Activated T-helper 1 cell treated with anti-CD3 and anti-CD28 coated beads, Interleukin-12 subunit alpha, Interleukin-12 subunit beta, Interleukin-2, Interleukin-4 antibody, amounts not matched to agents 30 ng/mL and 10 ng/mL and 1 ng/mL, durations not matched to agents 14 hours and 24 hours and 36 hours (primary cell): ENCODE data around the gene TREML2. TPM values are rescaled to one million over a fixed set of nuclear protein-coding genes. Genes with fewer than 3 reads are reported as not detected.

Source experiments
- DNase-seq: peaks from one replicate; pipeline ENCODE4 v3.0.0; 2021; ENCODE audit warnings: low spot score
- H3K27ac Mint-ChIP-seq: one replicate; pipeline ENCODE4 v1.8.0; 2021; ENCODE audit warnings: mild to moderate bottlenecking, mixed read lengths
- H3K27me3 Mint-ChIP-seq: one replicate; pipeline ENCODE4 v1.8.0; 2022; ENCODE audit warnings: mild to moderate bottlenecking, moderate library complexity, mixed read lengths; ENCODE audit not compliant: insufficient read depth
- H3K36me3 Mint-ChIP-seq: one replicate; pipeline ENCODE4 v1.8.0; 2021; ENCODE audit warnings: low read depth, mixed read lengths
- H3K4me1 Mint-ChIP-seq: one replicate; pipeline ENCODE4 v1.8.0; 2021; ENCODE audit warnings: low read depth, mixed read lengths
- H3K4me3 Mint-ChIP-seq: one replicate; pipeline ENCODE4 v1.8.0; 2021; ENCODE audit warnings: mild to moderate bottlenecking, moderate library complexity, mixed read lengths
- H3K9me3 Mint-ChIP-seq: one replicate; pipeline ENCODE4 v1.8.0; 2021; ENCODE audit warnings: mixed read lengths
- intact Hi-C: fragments of 100-400 bp; cut with micrococcal nuclease; formaldehyde crosslinking; loops from one replicate; pipeline ENCODE4 v1.15.1; 2024
- total RNA-seq: library from RNA; stranded (reverse); gene quantifications from 2 replicates; pipeline ENCODE4 v1.2.3, GENCODE V29; 2022

The TREML2 gene
- total RNA-seq, 1 donor from 2014 or later: 4.9 TPM

- Mint-ChIP-seq H3K9me3 (no peaks in the 10 kb centered on the region), H3K4me1 (no peaks in the 10 kb centered on the region), H3K4me3 (no peak overlapping the region), H3K27me3 (peaks cover 12% of the 10 kb centered on the region), H3K36me3 (no peaks in the 10 kb centered on the region), H3K27ac (no peak overlapping the region)
- intact Hi-C loops: no loop called here
- DNase-seq: no peak
These were observed 37.6 kb downstream of the TREML2 start for GRCh38 chr6:41163419-41163717.

- intact Hi-C loops: no loop called here
- no peak for DNase-seq
- Mint-ChIP-seq H3K4me1 (no peaks in the 10 kb centered on the region), H3K36me3 (no peaks in the 10 kb centered on the region), H3K4me3 (no peak within 1 kb of the TSS), H3K27me3 (peaks cover 17% of the 10 kb centered on the region), H3K27ac (no peak within 1 kb of the TSS), H3K9me3 (no peaks in the 10 kb centered on the region)
These were observed 38.1 kb downstream of the TREML2 start, which contains the start of gene TREM2 for GRCh38 chr6:41162687-41163418. TREM2 (minus strand) TSS chr6:41163116; CDS start chr6:41163082, 34 bp downstream.

DNA sequence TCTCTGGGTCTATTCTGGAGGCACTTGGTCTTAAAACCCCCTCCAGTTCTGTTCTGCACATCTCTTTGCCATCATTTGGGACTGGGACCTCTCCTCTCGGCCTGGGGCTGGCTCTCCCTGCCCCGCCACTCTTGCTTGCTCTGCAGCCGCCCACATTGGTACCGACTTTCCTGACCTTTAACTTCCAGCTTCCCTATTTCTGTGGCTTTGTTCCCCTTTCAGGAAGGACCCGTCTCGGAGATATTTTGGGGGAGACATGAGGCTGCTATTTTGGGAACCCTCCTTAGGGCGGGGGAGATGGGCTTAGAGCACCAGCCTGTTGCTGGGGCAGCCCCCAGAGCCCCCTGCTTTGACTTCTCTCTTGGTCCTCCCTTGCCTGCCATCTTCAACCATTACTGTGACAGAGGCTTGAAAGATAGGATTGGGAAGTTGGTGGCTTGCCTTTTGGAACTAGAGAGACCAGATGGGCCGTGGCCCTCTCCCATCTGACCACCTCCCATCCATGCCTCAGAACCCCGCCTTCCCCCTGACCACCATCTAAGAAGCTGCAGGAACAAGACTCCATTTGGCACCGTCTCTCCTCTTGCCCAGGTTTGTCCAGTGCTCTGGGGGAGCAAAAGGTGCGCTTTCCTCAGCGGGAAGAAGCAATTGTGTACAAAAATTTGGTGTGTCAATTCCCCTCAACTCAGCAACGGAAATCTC is 38.9 kb downstream of the TREML2 start:
- Mint-ChIP-seq H3K27me3 (peaks cover 14% of the 10 kb centered on the region), H3K4me1 (no peaks in the 10 kb centered on the region), H3K36me3 (no peaks in the 10 kb centered on the region), H3K4me3 (no peak overlapping the region), H3K27ac (no peak overlapping the region), H3K9me3 (no peaks in the 10 kb centered on the region)
- DNase-seq: no peak
- intact Hi-C loops: no loop called here

DNA sequence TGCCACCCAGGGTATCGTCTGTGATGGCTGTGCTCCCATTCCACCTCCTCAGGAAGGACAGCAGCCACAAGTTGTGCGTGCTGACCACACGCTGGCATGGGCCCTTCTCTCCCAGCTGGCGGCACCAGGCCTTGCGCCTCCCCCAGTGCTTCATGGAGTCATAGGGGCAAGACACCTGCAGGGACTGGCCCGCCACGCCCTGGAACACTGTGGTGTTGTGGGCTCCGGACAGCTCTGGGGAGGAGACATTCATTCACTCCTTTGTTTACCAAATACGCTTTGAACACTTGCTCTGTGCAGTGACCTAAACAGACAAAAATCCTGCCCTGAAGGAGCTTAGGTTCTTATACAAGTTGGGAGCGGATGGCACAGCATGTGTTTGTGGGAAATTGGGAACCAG is 39.6 kb downstream of the TREML2 start:
- H3K9me3 Mint-ChIP-seq: no peaks in the 10 kb centered on the region
- H3K4me3 Mint-ChIP-seq: no peak overlapping the region

GRCh38 chr6:41160933-41161332 is 40.0 kb downstream of the TREML2 start:
- Mint-ChIP-seq H3K27me3 (peaks cover 13% of the 10 kb centered on the region), H3K9me3 (no peaks in the 10 kb centered on the region), H3K36me3 (no peaks in the 10 kb centered on the region), H3K4me1 (no peaks in the 10 kb centered on the region), H3K4me3 (no peak overlapping the region), H3K27ac (no peak overlapping the region)
- no peak for DNase-seq
- intact Hi-C loops: no loop called here

More for the DNA sequence above, 39.6 kb downstream of the TREML2 start:
- Mint-ChIP-seq H3K4me1 (no peaks in the 10 kb centered on the region), H3K27me3 (peaks cover 16% of the 10 kb centered on the region), H3K27ac (no peak overlapping the region), H3K36me3 (no peaks in the 10 kb centered on the region)
- intact Hi-C loops: no loop called here
- DNase-seq: no peak

DNA sequence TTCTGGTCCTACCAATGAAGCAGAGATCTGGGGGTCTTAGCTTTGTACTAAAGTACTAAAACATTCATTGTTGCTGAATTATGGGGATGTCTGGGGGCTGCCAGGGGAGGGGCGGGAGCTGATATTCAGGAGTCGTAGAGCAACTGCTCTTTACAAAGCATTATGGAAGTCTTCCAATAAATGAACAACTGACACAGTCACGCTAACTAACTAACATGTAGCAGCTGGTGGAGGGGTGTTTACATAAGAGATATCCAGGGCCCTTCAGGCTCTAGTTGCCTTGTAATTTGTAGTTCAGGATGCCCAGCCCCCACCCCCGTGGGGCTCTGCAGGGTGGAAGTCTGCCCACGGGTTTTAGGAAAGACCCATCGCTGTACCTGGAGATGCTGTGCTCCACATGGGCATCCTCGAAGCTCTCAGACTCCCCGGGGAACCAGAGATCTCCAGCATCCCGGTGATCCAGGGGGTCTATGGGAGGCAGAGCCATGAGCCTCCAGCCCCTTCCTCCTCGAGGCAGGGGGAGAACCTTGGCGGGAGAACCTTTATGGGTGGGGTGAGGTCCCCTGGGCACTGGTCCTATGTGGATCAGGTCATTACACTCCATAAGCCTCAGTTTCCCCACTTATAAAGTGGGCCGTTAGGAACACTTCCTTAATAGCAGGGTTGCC is 41.4 kb downstream of the TREML2 start:
- DNase-seq: no peak
- intact Hi-C loops: no loop called here
- H3K4me1 Mint-ChIP-seq: no peaks in the 10 kb centered on the region
- no peak overlapping the region for H3K4me3 Mint-ChIP-seq
- H3K27me3 Mint-ChIP-seq: peaks cover 13% of the 10 kb centered on the region
- H3K36me3 Mint-ChIP-seq: no peaks in the 10 kb centered on the region
- no peaks in the 10 kb centered on the region for H3K9me3 Mint-ChIP-seq
- H3K27ac Mint-ChIP-seq: no peak overlapping the region

- Mint-ChIP-seq H3K9me3 (no peaks in the 10 kb centered on the region), H3K4me3 (no peak overlapping the region), H3K27ac (no peak overlapping the region), H3K36me3 (no peaks in the 10 kb centered on the region), H3K27me3 (peaks cover 12% of the 10 kb centered on the region), H3K4me1 (no peaks in the 10 kb centered on the region)
- intact Hi-C loops: no loop called here
- DNase-seq: no peak
These were observed 43.6 kb downstream of the TREML2 start for GRCh38 chr6:41157323-41157722.

GRCh38 chr6:41156771-41157170 is 44.2 kb downstream of the TREML2 start:
- Mint-ChIP-seq H3K4me3 (no peak overlapping the region), H3K36me3 (no peaks in the 10 kb centered on the region), H3K4me1 (no peaks in the 10 kb centered on the region), H3K27ac (no peak overlapping the region), H3K9me3 (no peaks in the 10 kb centered on the region), H3K27me3 (peaks cover 12% of the 10 kb centered on the region)
- DNase-seq: no peak
- intact Hi-C loops: no loop called here

DNA sequence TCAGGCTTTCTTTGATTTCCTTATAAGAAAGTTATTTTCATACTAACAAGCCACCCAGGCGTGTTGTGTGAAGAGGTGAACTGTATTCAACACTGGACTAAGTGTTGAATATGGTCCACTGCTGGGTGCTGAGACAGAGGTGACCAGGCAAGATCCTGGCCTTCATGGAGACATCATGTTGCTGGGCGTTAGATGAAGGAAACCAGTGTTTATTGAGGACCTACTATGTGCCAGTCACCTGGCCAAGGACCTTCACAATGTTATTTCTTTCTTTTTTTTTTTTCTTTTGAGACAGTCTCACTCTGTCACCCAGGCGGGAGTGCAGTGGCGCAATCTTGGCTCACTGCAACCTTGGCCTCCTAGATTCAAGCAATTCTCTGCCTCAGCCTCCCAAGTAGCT is 44.9 kb downstream of the TREML2 start:
- no peaks in the 10 kb centered on the region for H3K9me3 Mint-ChIP-seq
- intact Hi-C loops: no loop called here
- no peak for DNase-seq

GRCh38 chr6:41155132-41155805 is 45.7 kb downstream of the TREML2 start:
- Mint-ChIP-seq H3K36me3 (no peaks in the 10 kb centered on the region), H3K9me3 (no peaks in the 10 kb centered on the region), H3K4me1 (no peaks in the 10 kb centered on the region), H3K27ac (no peak overlapping the region), H3K4me3 (no peak overlapping the region), H3K27me3 (peaks cover 12% of the 10 kb centered on the region)
- DNase-seq: no peak
- intact Hi-C loops: no loop called here

More for the DNA sequence above, 44.9 kb downstream of the TREML2 start:
- H3K4me1 Mint-ChIP-seq: no peaks in the 10 kb centered on the region
- H3K27me3 Mint-ChIP-seq: peaks cover 12% of the 10 kb centered on the region
- H3K36me3 Mint-ChIP-seq: no peaks in the 10 kb centered on the region
- no peak overlapping the region for H3K27ac Mint-ChIP-seq
- no peak overlapping the region for H3K4me3 Mint-ChIP-seq

DNA sequence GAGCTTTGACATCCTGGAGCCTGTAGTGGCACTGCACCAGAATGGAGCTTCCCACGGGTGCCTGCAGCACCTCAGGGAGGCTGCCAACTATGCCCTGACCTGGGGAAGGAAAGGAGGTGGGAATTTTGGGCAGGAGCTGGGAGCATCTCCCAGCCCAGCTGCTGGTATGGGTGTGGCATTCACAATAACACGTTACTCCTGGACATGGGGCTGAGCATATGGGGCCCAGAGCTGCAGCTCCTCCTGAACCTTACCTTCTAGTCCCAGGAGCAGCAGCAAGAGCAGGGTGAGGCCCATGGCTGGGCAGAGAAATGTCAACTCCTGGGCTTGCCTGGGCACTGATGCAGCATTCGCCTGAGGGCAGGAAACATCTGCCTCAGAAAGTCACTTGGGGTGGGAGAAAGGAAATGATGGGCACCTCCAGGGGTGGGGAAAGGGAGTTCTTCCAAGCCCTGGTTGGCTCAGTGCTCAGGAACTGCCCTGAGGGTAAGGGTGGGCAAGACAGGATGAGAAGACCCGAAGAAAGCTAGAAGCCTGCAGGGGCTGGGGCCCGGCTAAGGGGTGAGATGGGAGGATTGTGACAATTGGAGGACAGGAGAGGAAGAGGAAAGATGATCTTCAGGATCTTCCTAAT is 46.8 kb downstream of the TREML2 start, which contains the start of gene TREML1:
Gene TREML1 (minus strand): TSS at position 356 of the 634 bp plus-strand sequence. CDS start 59 bp downstream, at position 297.
- peaks cover 12% of the 10 kb centered on the region for H3K27me3 Mint-ChIP-seq
- no peaks in the 10 kb centered on the region for H3K4me1 Mint-ChIP-seq
- H3K4me3 Mint-ChIP-seq: no peak within 1 kb of the TSS
- H3K9me3 Mint-ChIP-seq: no peaks in the 10 kb centered on the region
- H3K36me3 Mint-ChIP-seq: no peaks in the 10 kb centered on the region
- H3K27ac Mint-ChIP-seq: no peak within 1 kb of the TSS
- DNase-seq: no peak
- intact Hi-C loops: no loop called here

GRCh38 chr6:41153451-41153850 is 47.5 kb downstream of the TREML2 start:
- intact Hi-C loops: no loop called here

More at GRCh38 chr6:41153451-41153850, 47.5 kb downstream of the TREML2 start:
- Mint-ChIP-seq H3K9me3 (no peaks in the 10 kb centered on the region), H3K27ac (no peak overlapping the region), H3K36me3 (no peaks in the 10 kb centered on the region), H3K4me3 (no peak overlapping the region), H3K4me1 (peaks cover 6% of the 10 kb centered on the region), H3K27me3 (peaks cover 12% of the 10 kb centered on the region)
- DNase-seq: no peak
